ENCODE data around the gene INTS11. TPM values are rescaled to one million over a fixed set of nuclear protein-coding genes. Genes with fewer than 3 reads are reported as not detected.

The INTS11 gene
- total RNA-seq, 1 experiment from 2014 or later = 139 TPM

DNA sequence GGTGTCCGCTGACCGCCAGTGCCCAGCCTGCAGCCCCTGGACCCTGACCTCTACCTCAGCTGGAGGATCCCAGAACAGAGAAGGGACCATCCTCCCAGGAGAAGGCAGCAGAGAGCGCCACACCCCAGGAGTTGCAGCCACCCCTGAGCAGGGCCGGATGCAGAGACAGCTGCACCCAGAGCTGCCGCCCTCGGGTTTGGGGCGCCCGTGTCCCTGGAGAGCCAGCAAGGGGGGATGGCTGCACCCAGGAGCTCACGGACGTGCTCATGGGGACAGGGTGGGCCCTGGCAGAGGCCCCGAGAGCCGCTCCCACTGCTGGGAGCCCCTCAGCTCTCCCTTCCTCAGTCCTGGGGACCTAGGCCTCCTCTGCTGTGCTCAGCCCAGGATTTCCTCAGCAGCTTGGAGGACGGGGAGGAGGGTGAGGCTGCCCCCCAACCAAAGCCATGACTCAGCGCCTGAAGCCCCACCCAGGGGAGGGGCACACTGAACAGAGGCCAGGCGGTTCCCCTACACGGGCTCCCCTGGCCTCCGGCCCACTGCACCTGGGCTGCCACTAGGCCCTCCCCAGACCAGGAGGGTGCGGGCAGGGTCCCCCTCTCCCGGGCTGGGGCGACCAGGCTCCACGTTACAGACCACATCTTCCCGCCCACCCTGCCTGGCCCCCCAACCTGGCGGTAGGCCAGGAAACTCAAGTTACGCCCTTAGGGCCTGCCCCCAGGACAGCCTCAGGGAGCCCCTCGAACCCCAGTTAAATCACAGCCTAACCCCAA is 19.0 kb downstream of the INTS11 start:
- no peak overlapping the region for H2BK15ac ChIP-seq (ENCODE audit: low read depth, low read length)
- no peaks in the 10 kb centered on the region for H3K27me3 ChIP-seq (ENCODE audit: insufficient read depth, low read length)
- H3K79me2 ChIP-seq (ENCODE audit: insufficient read depth, low read length) = no peaks in the 10 kb centered on the region
- no peaks in the 10 kb centered on the region for H3K9me3 ChIP-seq (ENCODE audit: control insufficient read depth, low read depth, low read length)
- H4K5ac ChIP-seq (ENCODE audit: insufficient read length, low read depth, low read length) = no peak overlapping the region
- H3K23ac ChIP-seq (ENCODE audit: insufficient read length, low read depth, low read length) = no peak overlapping the region
- Mint-ChIP-seq H3K4me1 (peaks cover 18 to 31% of the 10 kb centered on the region in 2 experiments), H3K4me3 (peak overlapping the region; percentile 74 to 86; a peak in 4 of 5 replicates), H3K27me3 (ENCODE audit: low read depth) (peaks cover 3% of the 10 kb centered on the region; the same call in 1 of the 2 replicates), H3K27ac (peak overlapping the region in 2 of 3 experiments; percentile 83 to 95; a peak in 3 of 7 replicates), H3K36me3 (ENCODE audit: insufficient read depth in 1 of 3, low read depth in 3 of 3) (peaks cover 0 to 2% (median 2%) of the 10 kb centered on the region in 3 experiments; a peak in 3 of 7 replicates), H3K9me3 (no peaks in the 10 kb centered on the region; a peak in 1 of 5 replicates)
- H4K91ac ChIP-seq (ENCODE audit: insufficient read length, low read depth, low read length) = no peak overlapping the region
- no peak overlapping the region for H3K27ac ChIP-seq (ENCODE audit: insufficient read length, low read depth, low read length)
- H3K9ac ChIP-seq (ENCODE audit: extremely low read depth, insufficient read length, low read length) = no peak overlapping the region
- H3K14ac ChIP-seq (ENCODE audit: insufficient read depth, low read length) = no peak overlapping the region
- no peak overlapping the region for H2BK12ac ChIP-seq (ENCODE audit: insufficient read length, low read depth, low read length)
- no peak overlapping the region for H2AK5ac ChIP-seq (ENCODE audit: insufficient read length, low read length)
- H3K4ac ChIP-seq (ENCODE audit: low read depth, low read length) = no peak overlapping the region
- no peaks in the 10 kb centered on the region for H4K20me1 ChIP-seq (ENCODE audit: control insufficient read depth, insufficient read depth, insufficient read length)
- H2BK120ac ChIP-seq (ENCODE audit: low read depth, low read length, poor library complexity, severe bottlenecking) = no peak overlapping the region
- no CpG with 5 or more reads among the region's 25 CpGs for WGBS (ENCODE audit: extremely low coverage, insufficient read length, low lambda C conversion rate)
- H3K4me1 ChIP-seq (ENCODE audit: insufficient read depth, low read length) = peaks cover 5% of the 10 kb centered on the region; the same call in 1 of the 2 replicates
- H2AFZ ChIP-seq (ENCODE audit: low read length) = no peak overlapping the region
- peak; percentile 56 for DNase-seq
- no peak overlapping the region for H2BK20ac ChIP-seq (ENCODE audit: low read depth, low read length, poor library complexity, severe bottlenecking)
- no peak overlapping the region for H4K8ac ChIP-seq (replicated peaks; ENCODE audit: insufficient read length, low read depth, low read length)
- no peak overlapping the region for H3T11ph ChIP-seq (ENCODE audit: low read length)
- no peaks in the 10 kb centered on the region for H3K79me1 ChIP-seq (ENCODE audit: insufficient read depth, low read depth, low read length, poor library complexity, severe bottlenecking)
- no peak overlapping the region for H2BK5ac ChIP-seq (ENCODE audit: insufficient read length, low read length)
- no peak overlapping the region for H3K18ac ChIP-seq (ENCODE audit: insufficient read length, low read depth, low read length)
- peak overlapping the region; percentile 16 for H3K4me2 ChIP-seq (ENCODE audit: insufficient read depth, insufficient read length, low read length)
- peaks cover 15% of the 10 kb centered on the region for H3K23me2 ChIP-seq (ENCODE audit: insufficient read length, low read depth, low read length, poor library complexity, severe bottlenecking)
- no peak overlapping the region for H3K56ac ChIP-seq (ENCODE audit: insufficient read length, low read depth, low read length)
- TF ChIP-seq, protein P1, sequence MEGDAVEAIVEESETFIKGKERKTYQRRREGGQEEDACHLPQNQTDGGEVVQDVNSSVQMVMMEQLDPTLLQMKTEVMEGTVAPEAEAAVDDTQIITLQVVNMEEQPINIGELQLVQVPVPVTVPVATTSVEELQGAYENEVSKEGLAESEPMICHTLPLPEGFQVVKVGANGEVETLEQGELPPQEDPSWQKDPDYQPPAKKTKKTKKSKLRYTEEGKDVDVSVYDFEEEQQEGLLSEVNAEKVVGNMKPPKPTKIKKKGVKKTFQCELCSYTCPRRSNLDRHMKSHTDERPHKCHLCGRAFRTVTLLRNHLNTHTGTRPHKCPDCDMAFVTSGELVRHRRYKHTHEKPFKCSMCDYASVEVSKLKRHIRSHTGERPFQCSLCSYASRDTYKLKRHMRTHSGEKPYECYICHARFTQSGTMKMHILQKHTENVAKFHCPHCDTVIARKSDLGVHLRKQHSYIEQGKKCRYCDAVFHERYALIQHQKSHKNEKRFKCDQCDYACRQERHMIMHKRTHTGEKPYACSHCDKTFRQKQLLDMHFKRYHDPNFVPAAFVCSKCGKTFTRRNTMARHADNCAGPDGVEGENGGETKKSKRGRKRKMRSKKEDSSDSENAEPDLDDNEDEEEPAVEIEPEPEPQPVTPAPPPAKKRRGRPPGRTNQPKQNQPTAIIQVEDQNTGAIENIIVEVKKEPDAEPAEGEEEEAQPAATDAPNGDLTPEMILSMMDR (conservative IDR thresholded peaks at IDR 0.05) = no peak
